ENCODE results near the gene RAB11FIP5. TPM values are rescaled to one million over a fixed set of nuclear protein-coding genes. Genes with fewer than 3 reads are reported as not detected.

The RAB11FIP5 gene
- total and polyA plus RNA-seq, 2 donors (not counting 3 experiments of a cell fraction or from before 2014, with no cell fraction given): 36.6 to 47.0 TPM

- Histone ChIP-seq H3K4me3 (replicated peaks in 1 of 3; ENCODE audit: insufficient read depth in 1 of 3, low read depth in 1 of 3, low read length in 3 of 3) (no peak overlapping the region), H3K9me3 (replicated peaks; ENCODE audit: control insufficient read depth, insufficient read depth, low read length) (no peaks in the 10 kb centered on the region), H3K27me3 (ENCODE audit: control insufficient read depth in 2 of 2, insufficient read depth in 2 of 2, low read length in 2 of 2) (no peaks in the 10 kb centered on the region), H3K36me3 (ENCODE audit: control insufficient read depth in 2 of 2, extremely low read depth in 1 of 2, insufficient read depth in 2 of 2, low read length in 2 of 2) (peaks cover 3 to 28% of the 10 kb centered on the region in 2 experiments), H2AFZ (ENCODE audit: low read depth, low read length) (no peak overlapping the region), H3K27ac (ENCODE audit: insufficient read depth, low read depth, low read length) (no peak overlapping the region), H3K9me1 (replicated peaks; ENCODE audit: control insufficient read depth, extremely low read depth, insufficient read depth, low read length) (no peaks in the 10 kb centered on the region), H4K20me1 (replicated peaks; ENCODE audit: control insufficient read depth, extremely low read depth, insufficient read depth, low read length) (no peaks in the 10 kb centered on the region), H3K4me2 (ENCODE audit: insufficient read depth, low read length) (no peak overlapping the region), H3K4me1 (ENCODE audit: control insufficient read depth, extremely low read depth, insufficient read depth, low read length) (peaks cover 5% of the 10 kb centered on the region), H3K79me2 (ENCODE audit: control insufficient read depth, insufficient read depth, low read length) (peaks cover 4% of the 10 kb centered on the region), H3K9ac (replicated peaks; ENCODE audit: extremely low read depth, insufficient read depth, low read length) (no peak overlapping the region)
- DNase-seq (ENCODE audit: low read depth, low spot score): no peak
- ChIA-PET POLR2A (no interaction called here), CTCF (interaction anchor here (1.2 kb wide), 1 partner anchor 103 kb away, joined by 3 read pairs; no protein-coding TSS in a partner anchor)
- BruUV-seq (replicated peaks): no TSS peak
- dilution Hi-C loops (cut with MboI; ENCODE audit: extremely low pct_ligation_motif_present, low sequenced_read_pairs): no loop called here
- intact Hi-C loops (cut with micrococcal nuclease): no loop called here
- no peak for FAIRE-seq
- no peak for TF ChIP-seq JUN (IDR thresholded peaks at IDR 0.05; ENCODE audit: borderline replicate concordance, insufficient read depth, insufficient read length, low read depth)
- TF ChIP-seq MYC (IDR thresholded peaks at IDR 0.05; ENCODE audit: low read depth, low read length): no peak
- no peak for TF ChIP-seq POLR2A (IDR thresholded peaks at IDR 0.05; ENCODE audit: low read depth, low read length)
- TF ChIP-seq EZH2 (IDR thresholded peaks at IDR 0.05; ENCODE audit: borderline replicate concordance, low read depth, low read length, severe bottlenecking): no peak
- no peak for TF ChIP-seq POLR2AphosphoS5 (IDR thresholded peaks at IDR 0.05; ENCODE audit: insufficient read depth, low read depth, low read length)
- TF ChIP-seq CTCF (IDR thresholded peaks at IDR 0.05; ENCODE audit: extremely low read depth in 1 of 2, insufficient read depth in 1 of 2, low read depth in 1 of 2, low read length in 2 of 2): no peak
- no peak for TF ChIP-seq MAX (IDR thresholded peaks at IDR 0.05; ENCODE audit: insufficient read depth, insufficient read length)
- no peak for TF ChIP-seq GATA2 (IDR thresholded peaks at IDR 0.05; ENCODE audit: insufficient read depth, insufficient read length, low read depth, low read length)
- TF ChIP-seq FOS (IDR thresholded peaks at IDR 0.05; ENCODE audit: borderline replicate concordance, insufficient read depth, low read length): no peak
These were observed 35.9 kb downstream of the RAB11FIP5 start for GRCh38 chr2:73076701-73077423.
